NOMO-1 treated with DMSO at 0.1 percent for 48 hours (cell line): ENCODE data around the gene ONECUT3.

Experiments
- DNase-seq: peaks from one replicate; lab custom pipeline; 2025; ENCODE audit not compliant: unreplicated experiment; lab: John Stamatoyannopoulos, UW

The ONECUT3 gene

DNA sequence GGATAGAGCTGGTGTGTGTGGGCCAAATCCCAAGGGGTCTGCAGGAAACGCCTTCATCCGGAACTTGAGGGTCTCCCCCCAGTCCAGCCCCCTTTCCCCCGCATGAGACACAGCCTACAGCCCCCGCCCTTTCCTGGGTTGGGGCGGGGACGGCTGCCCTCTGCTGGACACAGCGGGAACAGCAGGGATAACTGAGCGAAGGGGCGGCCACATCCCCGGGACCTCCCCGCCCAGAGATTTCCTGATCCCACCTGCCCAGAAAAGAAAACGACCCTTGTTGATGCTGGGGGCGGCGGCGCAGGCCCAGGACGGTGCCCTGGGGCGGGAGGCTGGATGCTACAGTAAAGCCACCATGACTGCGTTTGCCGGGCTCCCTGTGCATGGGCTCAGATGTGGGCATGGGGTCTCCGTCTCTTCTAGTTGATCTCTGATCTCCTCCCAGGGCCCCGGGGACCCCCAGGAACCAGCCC lies 14.2 kb downstream of the ONECUT3 start:
- no peak for DNase-seq

DNA sequence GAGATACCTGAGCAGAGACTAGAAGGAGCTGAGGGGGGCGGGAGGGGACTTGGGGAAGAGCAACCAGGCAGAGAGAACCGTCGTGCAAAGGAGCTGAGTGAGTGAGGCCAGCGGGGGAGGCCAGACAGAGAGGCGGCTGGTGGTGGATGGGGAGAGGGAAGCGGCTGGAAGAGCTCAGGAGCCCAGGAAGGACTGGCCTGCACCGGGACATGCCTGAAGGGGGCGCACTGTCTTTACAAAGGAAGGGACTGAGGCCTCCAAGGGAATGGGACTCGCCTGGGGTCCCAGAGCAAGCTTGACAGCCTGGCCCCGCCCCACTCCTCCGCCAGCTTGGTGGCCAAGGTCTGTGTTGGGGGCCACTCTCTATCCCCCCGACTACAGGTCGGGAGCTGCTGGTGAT lies 14.9 kb downstream of the ONECUT3 start:
- no peak for DNase-seq

DNA sequence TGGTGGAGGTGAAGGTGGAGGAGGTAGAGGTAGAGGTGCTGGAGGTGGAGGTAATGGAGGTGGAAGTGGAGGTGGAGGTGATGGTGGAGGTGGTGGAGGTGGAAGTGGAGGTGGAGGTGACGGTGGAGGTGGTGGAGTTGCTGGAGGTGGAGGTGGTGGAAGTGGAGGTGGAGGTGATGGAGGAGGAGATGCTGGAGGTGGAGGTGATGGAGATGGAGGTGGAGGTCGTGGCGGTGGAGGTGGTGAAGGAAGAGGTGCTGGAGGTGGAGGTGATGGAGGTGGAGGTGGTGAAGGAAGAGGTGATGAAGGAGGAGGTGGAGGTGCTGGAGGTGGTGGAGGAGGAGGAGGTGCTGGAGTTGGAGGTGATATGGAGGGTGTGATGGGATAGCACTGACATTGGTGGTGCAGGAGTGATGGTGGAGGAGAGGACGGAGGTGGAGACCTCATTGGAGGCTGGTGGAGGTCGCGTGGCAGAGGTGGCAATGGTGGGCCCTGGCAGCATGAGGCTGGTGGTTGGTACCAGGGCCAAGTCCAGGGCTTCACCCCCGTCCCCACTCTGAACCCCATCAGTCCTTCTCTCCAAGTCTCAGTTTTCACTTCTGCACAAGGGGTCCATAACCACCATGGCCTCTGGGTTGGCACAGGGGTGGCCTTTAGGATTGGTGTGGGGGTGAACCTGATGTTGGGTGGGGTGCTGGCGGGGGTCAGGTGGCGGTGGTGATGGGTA lies 15.8 kb downstream of the ONECUT3 start:
- no peak for DNase-seq

DNA sequence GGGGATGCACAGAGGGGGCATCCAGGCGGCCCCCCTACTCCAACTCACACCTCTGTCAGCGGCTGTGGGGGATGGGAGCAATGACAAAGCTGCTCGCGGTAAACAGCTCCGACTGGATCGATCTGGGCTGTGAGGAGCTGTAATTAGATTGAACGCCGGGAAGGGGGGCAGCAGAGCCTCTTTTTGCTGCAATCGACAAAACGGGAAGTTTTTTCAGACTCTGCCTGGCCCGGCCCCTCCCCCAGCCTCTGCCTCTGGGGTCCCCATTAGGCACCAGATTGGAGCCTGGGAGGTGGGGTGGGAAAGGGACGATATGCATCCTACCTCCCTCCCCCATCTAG lies 16.3 kb downstream of the ONECUT3 start:
- no peak for DNase-seq

DNA sequence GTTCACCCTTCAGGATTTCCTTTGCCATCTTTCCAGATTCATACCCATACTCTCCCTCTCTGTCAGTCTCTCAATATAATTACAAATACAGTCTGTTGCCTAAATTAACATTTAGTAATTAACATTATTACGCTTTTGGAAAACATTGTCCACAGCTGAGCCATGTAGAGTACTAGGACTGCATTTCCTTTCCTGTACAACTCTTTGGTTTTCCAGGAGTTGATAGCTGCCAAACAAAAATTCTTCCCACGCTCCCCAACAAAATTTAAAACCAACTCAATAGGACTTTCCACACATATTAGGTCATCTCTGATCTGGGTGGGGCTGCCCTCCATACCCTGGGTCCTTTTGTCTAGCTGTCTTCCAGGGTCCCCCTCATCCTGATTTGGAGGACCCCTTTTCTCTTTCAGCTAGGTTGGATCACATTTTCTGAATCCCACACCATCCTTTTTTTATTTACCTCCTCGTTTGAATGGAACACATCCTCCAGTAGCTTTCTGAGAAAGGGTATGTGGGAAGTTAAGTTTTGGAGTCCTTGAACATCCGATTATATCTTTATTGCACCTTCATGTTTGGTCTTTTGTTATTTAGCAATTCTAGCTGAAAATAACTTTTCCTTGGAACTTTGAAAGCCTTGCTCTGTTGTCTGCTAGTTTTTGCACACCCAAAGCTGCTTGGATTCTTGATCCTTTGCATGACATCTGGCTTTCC lies 17.7 kb downstream of the ONECUT3 start:
- no peak for DNase-seq

DNA sequence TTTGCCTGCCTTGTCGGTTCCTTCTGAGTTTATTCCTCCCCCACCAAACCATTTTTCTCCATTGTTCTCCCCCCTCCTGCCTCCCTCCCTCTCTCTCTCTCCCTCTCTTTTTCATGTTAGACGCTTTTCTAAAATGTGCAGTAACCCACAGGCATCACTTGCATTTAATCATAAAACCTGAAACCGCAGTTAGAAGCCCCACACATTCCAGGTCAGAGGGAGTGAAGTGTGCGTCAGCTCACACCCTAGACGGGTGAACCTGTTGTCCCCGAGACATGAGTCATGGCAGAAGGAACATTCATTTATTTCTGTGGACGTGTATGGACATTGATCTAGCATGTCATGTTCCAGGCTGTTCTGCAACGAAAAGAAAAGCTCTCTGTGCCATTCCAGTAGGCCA lies 19.9 kb downstream of the ONECUT3 start:
- DNase-seq: no peak

DNA sequence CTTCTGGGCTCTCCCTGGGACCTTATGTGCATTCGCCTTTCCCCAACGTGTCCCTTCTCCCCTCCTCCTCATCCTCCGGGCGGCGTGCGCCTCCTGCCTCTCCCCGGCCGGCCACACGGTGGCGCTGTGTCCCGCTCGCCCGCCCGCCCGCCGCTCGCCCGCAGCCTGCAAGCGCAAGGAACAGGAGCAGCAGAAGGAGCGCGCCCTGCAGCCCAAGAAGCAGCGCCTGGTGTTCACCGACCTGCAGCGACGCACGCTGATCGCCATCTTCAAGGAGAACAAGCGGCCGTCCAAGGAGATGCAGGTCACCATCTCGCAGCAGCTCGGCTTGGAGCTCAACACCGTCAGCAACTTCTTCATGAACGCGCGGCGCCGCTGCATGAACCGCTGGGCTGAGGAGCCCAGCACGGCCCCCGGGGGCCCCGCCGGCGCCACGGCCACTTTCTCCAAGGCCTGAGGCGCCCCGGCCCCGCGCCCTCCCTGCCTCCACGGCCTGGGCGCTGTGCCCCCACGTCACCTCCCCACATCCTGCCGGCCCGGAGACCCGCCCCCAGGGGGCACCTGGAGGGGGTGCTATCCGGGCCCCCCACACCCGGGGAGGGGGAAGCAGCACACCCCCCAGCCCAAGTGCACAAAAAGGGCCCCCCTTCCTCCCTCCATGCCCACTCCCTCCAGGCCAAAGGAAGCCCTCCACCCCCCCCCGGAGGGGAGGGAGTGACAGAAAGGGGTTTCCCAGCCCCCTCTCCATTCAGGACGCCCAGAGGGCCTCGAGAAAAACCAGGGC lies 21.9 kb downstream of the ONECUT3 start:
- no peak for DNase-seq

DNA sequence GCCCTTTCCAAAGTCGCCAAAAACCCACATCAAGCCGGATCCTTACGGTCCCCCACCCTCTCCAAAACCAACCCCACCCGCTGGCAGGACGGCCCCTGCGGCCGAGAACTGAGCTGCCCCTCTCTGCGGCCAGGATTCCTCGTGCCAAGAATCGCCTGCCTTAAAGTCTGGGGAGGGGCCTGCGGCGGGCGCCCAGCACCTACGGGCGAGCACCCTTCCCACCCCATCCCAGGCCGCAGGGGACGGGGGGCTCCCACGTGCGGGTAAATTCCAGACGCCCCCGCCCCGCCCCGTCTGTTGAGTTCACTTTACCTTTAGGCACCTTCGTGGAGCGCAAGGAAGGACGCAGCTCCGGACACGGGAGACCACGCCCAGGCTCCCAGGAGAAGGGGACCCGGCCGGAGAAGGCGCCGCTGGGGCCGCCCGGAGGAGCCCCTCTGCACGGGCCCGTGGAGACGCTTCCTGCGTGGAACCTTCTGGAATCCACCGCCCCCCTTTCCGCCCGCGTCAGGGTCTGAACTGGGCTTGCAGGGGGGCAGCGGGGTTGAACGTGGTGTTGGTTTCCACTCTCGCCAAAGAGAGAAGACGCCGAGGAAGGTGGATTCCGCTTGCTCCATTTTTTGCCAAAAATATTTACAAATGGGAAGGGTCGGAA lies 22.8 kb downstream of the ONECUT3 start:
- no peak for DNase-seq

DNA sequence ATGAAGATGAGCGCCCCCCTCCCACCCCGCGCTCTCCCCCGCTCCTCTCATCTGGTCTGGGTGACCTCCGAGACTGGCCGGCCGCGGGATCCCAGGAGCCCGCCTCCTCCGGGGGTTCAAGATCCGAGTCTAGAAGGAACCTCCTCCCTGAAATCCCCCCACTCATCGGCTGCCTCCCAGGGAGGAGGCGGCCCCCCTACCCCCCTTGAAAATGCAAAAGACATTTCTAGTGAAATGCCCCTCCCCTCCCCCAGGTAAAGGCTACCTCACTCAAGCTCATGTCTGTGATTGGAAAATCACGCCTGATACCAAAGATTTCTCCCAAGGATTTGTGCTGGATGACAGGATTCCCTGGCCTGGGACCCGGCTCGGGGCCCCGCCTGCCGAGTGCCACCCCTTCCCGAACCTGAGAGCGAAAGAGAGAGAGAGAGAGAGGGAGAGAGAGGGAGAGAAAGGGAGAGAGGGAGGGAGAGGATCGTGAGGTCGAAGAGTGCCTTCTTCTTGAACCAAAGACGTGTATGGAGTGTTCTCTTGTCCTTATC lies 23.4 kb downstream of the ONECUT3 start:
- DNase-seq: no peak

DNA sequence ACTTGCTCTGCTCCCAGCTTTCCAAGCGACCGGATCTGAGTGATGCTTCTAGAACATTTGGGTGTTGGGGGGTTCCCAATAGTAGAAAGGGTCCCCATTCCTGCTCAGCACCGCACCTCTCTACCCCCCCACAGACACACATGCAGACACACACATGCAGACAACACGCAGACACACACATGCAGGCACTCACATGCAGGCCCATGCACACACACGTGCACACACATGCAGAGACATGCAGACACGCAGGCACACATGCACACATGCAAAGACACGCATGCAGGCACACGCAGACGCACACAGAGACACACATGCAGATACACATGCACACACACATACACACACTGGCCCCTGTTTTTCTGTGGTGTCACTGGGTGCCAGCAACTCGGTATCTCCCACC lies 23.8 kb downstream of the ONECUT3 start:
- DNase-seq: no peak

DNA sequence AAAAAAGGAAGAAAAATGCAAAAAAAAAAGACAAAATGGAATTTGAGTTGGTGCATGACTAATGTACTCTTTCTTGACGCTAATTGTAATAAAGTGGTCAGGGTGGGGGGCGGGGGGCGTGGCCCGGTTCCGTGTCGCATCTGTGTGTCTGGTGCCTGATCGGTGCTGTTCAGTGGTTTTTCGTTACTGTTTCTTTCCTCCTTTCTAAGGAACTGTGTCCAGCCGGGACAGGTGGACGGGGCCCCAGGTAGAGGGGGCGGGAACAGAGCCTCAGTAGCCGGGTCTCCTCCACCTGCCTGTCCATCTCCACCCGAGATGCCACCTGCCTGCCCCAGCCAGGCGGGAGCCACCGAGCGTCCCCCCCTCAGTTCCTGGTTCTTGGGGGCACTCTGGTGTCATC lies 26.3 kb downstream of the ONECUT3 start:
- no peak for DNase-seq

DNA sequence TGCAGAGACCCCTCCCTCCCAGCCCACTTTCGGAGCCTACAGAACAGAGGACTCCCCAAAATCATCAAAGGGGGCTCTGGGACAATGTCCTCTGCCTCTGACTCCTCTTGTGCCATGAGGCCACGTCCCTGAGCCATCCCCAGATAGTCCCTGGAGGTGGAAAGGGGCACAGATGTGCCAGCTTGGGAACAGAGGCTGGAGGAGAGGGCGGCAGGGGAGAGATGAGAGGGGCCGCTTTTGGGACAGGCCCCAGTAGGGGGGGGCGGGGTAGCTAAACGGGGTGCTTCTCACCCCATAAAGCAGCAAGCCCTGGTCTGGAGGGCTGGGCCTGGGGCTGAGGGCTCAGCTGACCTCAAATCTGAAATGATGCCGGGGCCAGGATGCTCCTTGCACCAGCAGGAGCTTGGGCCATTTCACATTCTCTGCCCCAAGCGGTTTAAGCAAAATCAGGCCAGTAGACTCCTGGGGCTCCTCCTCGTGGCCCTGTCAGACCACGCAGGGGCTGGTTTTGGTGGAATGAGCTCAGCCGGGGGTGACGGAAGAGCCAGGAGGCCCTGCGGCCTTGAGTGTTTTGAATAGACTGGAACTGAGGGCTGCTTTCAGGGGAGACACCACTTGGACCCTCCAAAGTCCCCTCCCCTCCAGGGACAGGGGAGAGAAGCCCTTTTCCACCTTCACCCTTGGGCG lies 27.1 kb downstream of the ONECUT3 start:
- DNase-seq: no peak

DNA sequence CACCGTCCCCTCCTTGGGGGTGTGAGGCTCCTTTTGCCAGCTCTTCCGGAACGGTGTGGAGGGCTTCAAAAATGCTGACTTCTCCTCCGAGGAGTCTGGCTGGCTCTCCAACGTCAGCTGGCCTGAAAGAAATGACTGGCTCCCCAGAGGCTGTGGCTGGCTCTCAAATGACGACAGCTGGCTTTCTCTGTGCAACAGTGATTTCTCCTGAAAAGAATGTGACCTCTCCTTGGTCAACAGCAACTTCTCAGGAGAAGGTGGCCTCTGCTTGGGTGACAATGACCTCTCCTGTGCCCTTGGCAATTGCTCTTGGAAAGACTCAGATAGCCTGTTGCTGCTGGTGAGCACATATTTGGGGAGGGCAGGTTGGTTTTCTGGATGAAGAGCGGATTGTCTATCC lies 29.2 kb downstream of the ONECUT3 start:
- DNase-seq: no peak

DNA sequence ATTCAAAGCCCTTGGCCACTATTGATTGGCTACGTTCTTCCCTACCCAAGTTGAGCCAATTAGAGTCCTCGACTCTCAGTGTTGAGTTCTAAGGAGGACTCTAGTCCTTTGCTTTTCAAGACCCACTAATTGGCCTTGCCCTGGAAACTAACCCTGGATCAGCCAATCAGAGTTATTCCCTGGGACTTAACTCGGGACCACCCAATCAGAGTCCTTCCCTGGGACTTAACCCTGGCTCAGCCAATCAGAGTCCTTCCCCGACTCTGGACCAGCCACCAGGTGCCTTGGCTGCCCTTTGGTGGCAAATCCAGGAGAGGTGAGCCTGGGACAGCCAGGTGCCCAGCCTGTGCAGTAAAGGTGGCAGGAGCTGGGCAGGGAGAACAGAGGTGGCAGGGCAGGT lies 30.0 kb downstream of the ONECUT3 start:
- DNase-seq: no peak

DNA sequence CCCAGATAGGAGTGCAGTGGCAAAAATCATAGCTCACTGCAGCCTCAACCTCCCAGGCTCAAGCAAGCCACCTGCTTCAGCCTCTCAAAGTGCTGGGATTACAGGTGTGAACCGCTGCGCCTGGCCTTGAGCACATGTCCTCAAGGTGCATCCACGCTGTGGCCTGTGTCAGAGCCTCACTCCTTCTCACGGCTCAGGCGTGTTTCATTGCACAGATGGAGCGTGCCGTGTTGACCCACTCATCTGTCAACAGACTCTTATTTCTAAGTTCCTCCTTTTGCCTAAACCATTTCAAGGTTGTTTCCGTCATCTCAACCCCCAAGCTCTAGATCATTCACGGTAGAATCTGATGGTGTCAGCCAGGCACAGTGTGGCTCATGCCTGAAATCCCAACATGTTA lies 30.6 kb downstream of the ONECUT3 start:
- peak; percentile 48 for DNase-seq

DNA sequence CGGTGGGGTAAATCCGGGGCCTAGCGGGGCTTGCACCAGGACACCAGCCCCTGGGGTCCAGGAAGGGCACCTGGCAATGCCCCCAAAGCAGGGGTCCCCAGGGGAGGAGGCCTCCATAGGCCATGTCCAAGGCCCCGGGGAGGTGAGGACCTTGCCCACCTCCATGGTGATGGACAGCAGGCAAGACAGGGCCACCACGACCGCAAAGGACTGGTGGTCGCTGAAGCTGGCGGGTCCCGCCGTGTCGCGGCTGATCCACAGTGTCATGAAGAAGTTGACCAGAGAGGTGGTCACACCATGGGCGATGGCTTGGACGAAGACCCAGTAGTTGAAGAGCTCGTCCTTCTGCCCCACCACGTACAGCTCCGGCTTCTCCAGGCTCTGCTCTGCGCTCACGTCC lies 32.0 kb downstream of the ONECUT3 start:
- no peak for DNase-seq

DNA sequence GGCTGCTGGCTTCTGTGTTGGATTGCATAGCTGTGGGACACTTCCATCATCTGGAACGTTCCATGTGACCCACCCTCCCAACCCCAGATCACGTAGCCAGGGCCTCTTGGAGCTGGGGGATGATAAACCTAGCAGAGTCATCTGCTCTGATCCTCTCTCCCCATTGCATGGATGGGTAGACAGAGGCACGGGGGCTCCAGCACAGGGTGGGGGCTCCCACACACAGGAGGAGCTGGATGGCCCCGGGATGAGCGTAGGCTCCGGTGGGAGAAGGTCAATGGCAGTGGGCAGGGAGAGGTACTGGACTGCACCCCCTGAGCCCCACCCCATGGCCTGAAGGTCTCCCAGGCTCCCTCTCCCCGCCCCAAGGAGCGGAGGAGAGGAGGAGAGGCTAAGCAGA lies 33.4 kb downstream of the ONECUT3 start:
- no peak for DNase-seq

DNA sequence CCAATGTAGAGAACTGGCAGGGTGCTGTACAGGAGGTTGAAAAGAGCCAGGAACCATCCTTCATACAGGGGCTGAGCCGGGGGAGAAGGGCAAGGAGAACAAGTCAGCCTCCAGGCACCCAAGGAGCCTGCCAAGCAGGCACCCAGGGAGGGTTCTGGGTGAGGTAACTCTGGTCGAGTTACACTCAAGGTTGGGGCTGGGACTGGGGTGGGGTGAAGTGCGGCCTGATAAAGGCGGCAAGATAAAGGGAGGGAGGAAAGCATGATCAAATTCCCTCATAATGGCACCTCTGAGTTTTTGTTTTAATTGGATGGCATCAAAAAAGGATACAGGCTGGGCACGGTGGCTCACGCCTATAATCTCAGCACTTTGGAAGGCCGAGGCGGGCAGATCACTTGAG lies 33.8 kb downstream of the ONECUT3 start:
- no peak for DNase-seq

DNA sequence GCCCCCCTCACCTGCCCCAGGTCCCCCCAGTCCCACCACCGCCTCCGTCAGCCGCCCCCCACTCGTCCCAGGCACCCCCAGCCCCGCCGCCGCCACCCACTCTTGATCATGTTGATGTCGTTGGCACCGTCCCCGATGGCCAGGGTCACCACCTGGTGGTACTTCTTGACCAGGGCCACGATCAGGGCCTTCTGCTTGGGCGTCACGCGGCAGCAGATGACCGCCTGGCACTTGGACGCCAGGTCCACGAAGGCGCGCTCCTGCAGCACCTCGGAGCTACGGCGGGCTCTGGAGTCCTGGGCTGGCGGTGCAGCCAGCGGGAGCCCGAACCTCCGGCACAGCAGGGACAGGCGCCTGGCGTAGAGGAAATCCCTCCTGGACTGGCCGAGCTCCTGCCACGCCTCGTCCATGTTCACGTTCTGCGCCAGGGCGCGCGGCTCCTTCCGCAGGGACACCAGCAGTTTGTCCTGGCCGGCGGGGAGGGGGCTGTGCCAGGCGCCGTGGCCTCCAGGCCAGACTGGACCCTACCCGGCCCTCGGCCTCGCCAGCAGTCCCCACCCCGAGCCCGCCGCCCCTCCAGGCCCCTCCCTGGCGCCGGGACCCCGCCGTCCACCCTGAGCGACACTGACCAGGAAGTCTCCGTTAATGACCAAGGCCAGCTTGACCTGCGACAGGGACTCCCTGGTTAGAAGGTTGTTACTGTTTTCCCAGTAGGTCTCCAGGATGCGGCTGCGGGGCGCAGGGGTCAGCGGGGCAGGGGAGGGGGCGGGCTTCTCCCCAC lies 36.1 kb downstream of the ONECUT3 start:
- no peak for DNase-seq
